SU-DHL-6 (cell line): ENCODE measurements around the gene CDC25B.

Source experiments
- CTCF ChIP-seq: fragments of 200-600 bp; sonication (generic); IDR thresholded peaks from one replicate; pipeline ENCODE4 v1.5.1; 2017; ENCODE audit warnings: antibody characterized with exemption, mild to moderate bottlenecking, low read length, moderate library complexity; ENCODE audit not compliant: insufficient read depth, poor library complexity, severe bottlenecking
- EZH2phosphoT487 ChIP-seq: fragments of 200-600 bp; sonication (generic), shearing (Covaris generic); conservative IDR thresholded peaks from 2 replicates; pipeline ENCODE4 v1.6.1; 2018; ENCODE audit warnings: mild to moderate bottlenecking, antibody characterized with exemption, low read length, moderate library complexity, mixed read lengths

GRCh38 chr20:3786126-3786484, 10.0 kb upstream of the CDC25B start:
- TF ChIP-seq CTCF (no peak), EZH2phosphoT487 (no peak)
